Lung (tissue), 12 donors: ENCODE data around the gene EEF1AKMT2. TPM values are rescaled to one million over a fixed set of nuclear protein-coding genes. Genes with fewer than 3 reads are reported as not detected.

ENCODE experiments used
- ATAC-seq: fragments of 200-7000 bp; cut with Tn5 transposase; one replicate; pipeline ENCODE4 v1.9.1; 2020; ENCODE audit warnings: moderate number of reproducible peaks; ENCODE audit not compliant: insufficient read depth, low FRiP score
- DNase-seq, 3 donors: peaks; one replicate each; pipeline ENCODE4 v3.0.0-alpha.2; 2013 to 2017
- H3K27ac ChIP-seq, 2 donors: one replicate each; pipeline ENCODE4 v1.5.1; 2013; ENCODE audit warnings: mild to moderate bottlenecking in 2 of 2, moderate library complexity in 2 of 2, control low read depth in 1 of 2, inconsistent platforms in 1 of 2, low read depth in 1 of 2, low read length in 1 of 2
- H3K27me3 ChIP-seq, 3 donors: one replicate each; pipeline ENCODE4 v1.5.1; 2013; ENCODE audit warnings: low read length in 2 of 3; ENCODE audit not compliant: control insufficient read depth in 3 of 3, insufficient read depth in 3 of 3
- H3K36me3 ChIP-seq, 4 donors: one replicate each; pipeline ENCODE4 v1.5.1; 2013; ENCODE audit warnings: low read length in 4 of 4, mild to moderate bottlenecking in 1 of 4, moderate library complexity in 1 of 4; ENCODE audit not compliant: control insufficient read depth in 4 of 4, insufficient read depth in 4 of 4
- H3K4me1 ChIP-seq, 5 donors: one replicate each; pipeline ENCODE4 v1.5.1; 2013; ENCODE audit warnings: low read length in 5 of 5, mild to moderate bottlenecking in 2 of 5, moderate library complexity in 1 of 5; ENCODE audit not compliant: control insufficient read depth in 5 of 5, insufficient read depth in 5 of 5
- H3K4me3 ChIP-seq: one replicate; pipeline ENCODE4 v1.5.1; 2013; ENCODE audit warnings: mild to moderate bottlenecking, control low read depth, moderate library complexity
- H3K9ac ChIP-seq, 2 donors: one replicate each; pipeline ENCODE4 v1.5.1; 2013; ENCODE audit warnings: low read length in 2 of 2, control low read depth in 1 of 2; ENCODE audit not compliant: insufficient read depth in 1 of 2
- H3K9me3 ChIP-seq, 4 donors: one replicate each; pipeline ENCODE4 v1.5.1; 2013; ENCODE audit warnings: low read length in 3 of 4, mild to moderate bottlenecking in 1 of 4, moderate library complexity in 1 of 4; ENCODE audit not compliant: control insufficient read depth in 4 of 4, insufficient read depth in 3 of 4
- WGBS, 2 donors: extraction: QIAGEN DNeasy Blood & Tissue Kit; methylation state at CpG; one replicate each; pipeline ENCODE4 v1.1.7; 2013; 5-methylcytosine and 5-hydroxymethylcytosine counted together
- polyA plus RNA-seq, 2 donors: library from polyadenylated mRNA; stranded (reverse); fragments of 200-250 nt; gene quantifications; one replicate each; pipeline ENCODE4 v1.2.1, GENCODE V29; 2013
- total RNA-seq, 2 donors: library from RNA; depleted of rRNA in 1 of 2; stranded (reverse); fragments of >200 nt in 1 of 2; gene quantifications; one replicate each; pipeline ENCODE4 v1.2.1, GENCODE V29; 2014 to 2021
- TF ChIP-seq, protein P1 (sequence below): IDR thresholded peaks from 2 replicates; pipeline ENCODE4 v1.5.1; 2012; ENCODE audit warnings: mild to moderate bottlenecking; ENCODE audit errors: control extremely low read depth, extremely low read depth
- donor health status: control.
- donor health status: control.
- donor health status: Bipolar disorder and iron deficiency.
- donor health status: healthy.
- donor health status: DM: yes; HTN: yes; CAD: no.

The EEF1AKMT2 gene
- total and polyA plus RNA-seq, 4 donors, result 9.0 to 37.9 (median 16.0) TPM

DNA sequence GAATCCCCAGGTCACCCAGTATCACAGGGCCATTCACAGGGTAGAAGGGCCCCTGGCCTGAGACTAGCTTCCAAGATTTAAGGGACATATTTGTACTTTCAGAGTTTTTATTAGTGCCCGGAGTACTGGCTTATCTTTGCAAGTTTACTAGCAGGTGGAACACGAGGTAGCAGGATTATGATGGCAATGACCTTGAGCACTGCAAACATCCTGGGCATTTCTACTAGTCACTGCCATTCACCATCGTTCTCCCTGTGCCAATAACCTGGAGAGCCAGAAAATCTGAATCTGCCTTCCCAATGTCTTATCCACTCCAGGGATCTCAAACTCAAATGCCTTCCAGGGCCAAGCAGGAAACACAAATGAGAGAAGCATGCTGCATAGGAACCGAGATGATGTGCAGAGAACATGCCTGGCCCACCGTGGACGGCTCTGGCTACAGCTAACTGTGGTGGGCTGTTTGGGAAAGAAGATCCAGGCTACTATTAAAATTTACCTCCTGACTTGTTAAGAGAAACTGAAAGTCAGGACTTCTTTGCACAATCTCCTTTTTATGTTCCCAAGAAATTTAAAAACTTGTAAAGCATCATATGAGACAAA, 64.2 kb downstream of the EEF1AKMT2 start:
- Histone ChIP-seq H3K27ac (peak overlapping the region; percentile 37 to 87), H3K27me3 (no peaks in the 10 kb centered on the region), H3K4me1 (peaks cover 30 to 60% (median 38%) of the 10 kb centered on the region in 5 donors), H3K9me3 (no peaks in the 10 kb centered on the region), H3K36me3 (no peaks in the 10 kb centered on the region), H3K9ac (no peak overlapping the region), H3K4me3 (no peak overlapping the region)
- no peak for ATAC-seq
- DNase-seq, result no peak
- 66 to 86% methylated on average over 6 of the region's 6 CpGs for WGBS, 2 donors
- TF ChIP-seq, protein P1, sequence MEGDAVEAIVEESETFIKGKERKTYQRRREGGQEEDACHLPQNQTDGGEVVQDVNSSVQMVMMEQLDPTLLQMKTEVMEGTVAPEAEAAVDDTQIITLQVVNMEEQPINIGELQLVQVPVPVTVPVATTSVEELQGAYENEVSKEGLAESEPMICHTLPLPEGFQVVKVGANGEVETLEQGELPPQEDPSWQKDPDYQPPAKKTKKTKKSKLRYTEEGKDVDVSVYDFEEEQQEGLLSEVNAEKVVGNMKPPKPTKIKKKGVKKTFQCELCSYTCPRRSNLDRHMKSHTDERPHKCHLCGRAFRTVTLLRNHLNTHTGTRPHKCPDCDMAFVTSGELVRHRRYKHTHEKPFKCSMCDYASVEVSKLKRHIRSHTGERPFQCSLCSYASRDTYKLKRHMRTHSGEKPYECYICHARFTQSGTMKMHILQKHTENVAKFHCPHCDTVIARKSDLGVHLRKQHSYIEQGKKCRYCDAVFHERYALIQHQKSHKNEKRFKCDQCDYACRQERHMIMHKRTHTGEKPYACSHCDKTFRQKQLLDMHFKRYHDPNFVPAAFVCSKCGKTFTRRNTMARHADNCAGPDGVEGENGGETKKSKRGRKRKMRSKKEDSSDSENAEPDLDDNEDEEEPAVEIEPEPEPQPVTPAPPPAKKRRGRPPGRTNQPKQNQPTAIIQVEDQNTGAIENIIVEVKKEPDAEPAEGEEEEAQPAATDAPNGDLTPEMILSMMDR, result no peak

DNA sequence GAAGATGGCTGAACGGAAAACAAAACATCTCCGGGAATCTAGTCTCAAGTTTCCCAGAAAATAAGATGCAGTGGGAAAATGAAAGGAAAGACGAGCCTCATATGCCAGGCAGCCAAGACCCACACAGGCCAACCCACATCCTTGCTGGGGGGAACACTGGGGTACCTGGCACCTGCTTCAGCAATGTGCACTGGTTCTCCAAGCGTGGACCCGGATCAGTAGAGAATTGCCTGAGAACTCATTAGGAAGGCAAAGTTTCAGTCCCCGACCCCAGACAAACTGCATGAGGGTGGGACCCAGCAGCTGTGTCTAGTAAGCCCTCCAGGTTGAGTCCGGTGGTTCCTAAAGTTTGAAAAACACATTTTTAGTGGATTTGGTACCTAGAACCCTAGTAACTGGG, 65.9 kb downstream of the EEF1AKMT2 start:
- DNase-seq (no peak), ATAC-seq (no peak)
- Histone ChIP-seq H3K27me3 (no peaks in the 10 kb centered on the region), H3K9me3 (no peaks in the 10 kb centered on the region), H3K4me3 (no peak overlapping the region), H3K27ac (no peak overlapping the region), H3K36me3 (no peaks in the 10 kb centered on the region), H3K9ac (no peak overlapping the region), H3K4me1 (peaks cover 33 to 68% (median 48%) of the 10 kb centered on the region in 5 donors)
- 89 to 91% methylated on average over 7 of the region's 7 CpGs for WGBS, 2 donors
- TF ChIP-seq, protein P1, result no peak

DNA sequence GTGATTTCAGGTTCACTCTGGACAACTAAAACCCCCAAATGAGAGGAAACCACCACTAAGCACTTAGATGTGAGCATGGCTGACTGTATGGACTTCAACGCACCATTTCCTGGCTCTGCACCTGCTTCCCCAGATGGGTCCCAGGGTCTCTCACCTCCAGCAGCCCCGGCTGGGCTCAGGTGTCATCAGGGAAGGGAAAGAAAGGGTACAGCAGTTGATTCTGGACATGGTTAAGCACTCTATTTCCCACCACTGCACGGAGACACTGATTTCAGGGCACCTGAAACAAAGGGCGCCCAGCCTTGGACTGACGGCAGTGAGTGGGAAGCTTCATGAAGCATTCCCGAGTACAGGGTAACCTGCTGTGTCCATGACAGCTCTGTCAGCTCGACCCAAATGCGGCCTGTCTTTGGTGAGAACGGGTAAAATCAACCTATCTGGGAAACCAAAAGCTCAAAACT, 66.5 kb downstream of the EEF1AKMT2 start:
- ATAC-seq (no peak), DNase-seq (no peak)
- peaks cover 33 to 68% (median 48%) of the 10 kb centered on the region in 5 donors for H3K4me1 ChIP-seq
- H3K9ac ChIP-seq, result no peak overlapping the region
- H3K4me3 ChIP-seq, result no peak overlapping the region
- no peaks in the 10 kb centered on the region for H3K36me3 ChIP-seq
- no peak overlapping the region for H3K27ac ChIP-seq
- 91 to 95% methylated on average over 9 of the region's 9 CpGs for WGBS, 2 donors
- H3K9me3 ChIP-seq, result no peaks in the 10 kb centered on the region
- TF ChIP-seq, protein P1, result no peak
- no peaks in the 10 kb centered on the region for H3K27me3 ChIP-seq
